Fibroblast of lung (primary cell): ENCODE measurements around the gene APOBEC4. TPM values are rescaled to one million over a fixed set of nuclear protein-coding genes. Genes with fewer than 3 reads are reported as not detected.
"Not testable (repeated sequence)": the region's sequence is repeated elsewhere in the genome, so short reads cannot be mapped to it uniquely, and the experiment has no call there.

Source experiments
- DNase-seq, 2 donors: peaks; one replicate each; pipeline versions ENCODE4 v3.0.0 to v3.0.0-alpha.2; 2010; ENCODE audit warnings: low read depth in 2 of 2
- H2AFZ ChIP-seq: 2 replicates; pipeline ENCODE4 v1.5.1; 2012; ENCODE audit warnings: low read length, control low read depth, inconsistent platforms
- H3K27ac ChIP-seq: 2 replicates; pipeline ENCODE4 v1.5.1; 2011; ENCODE audit warnings: low read length, control low read depth; ENCODE audit not compliant: insufficient read depth
- H3K27me3 ChIP-seq: 2 replicates; pipeline ENCODE4 v1.5.1; 2011; ENCODE audit warnings: mild to moderate bottlenecking, low read length; ENCODE audit not compliant: control insufficient read depth, insufficient read depth
- H3K36me3 ChIP-seq: 2 replicates; pipeline ENCODE4 v1.5.1; 2011; ENCODE audit warnings: low read length; ENCODE audit not compliant: control insufficient read depth, insufficient read depth
- H3K4me1 ChIP-seq: 2 replicates; pipeline ENCODE4 v1.5.1; 2011; ENCODE audit warnings: low read length; ENCODE audit not compliant: control insufficient read depth, insufficient read depth; ENCODE audit errors: extremely low read depth
- H3K4me2 ChIP-seq: 2 replicates; pipeline ENCODE4 v1.5.1; 2011; ENCODE audit warnings: low read length, control low read depth; ENCODE audit not compliant: insufficient read depth; ENCODE audit errors: extremely low read depth
- H3K4me3 ChIP-seq, 4 experiments: fragments of 200-600 bp in 1 of 4; sonication (generic) in 1 of 4; replicated peaks in 1 of 4; 2 replicates each; pipeline ENCODE4 v1.5.1; 2011 to 2016; ENCODE audit warnings: low read length in 4 of 4, low read depth in 3 of 4, mild to moderate bottlenecking in 3 of 4, control low read depth in 2 of 4, inconsistent platforms in 1 of 4, mixed read lengths in 1 of 4; ENCODE audit not compliant: insufficient read depth in 1 of 4; ENCODE audit errors: control extremely low read depth in 1 of 4
- H3K79me2 ChIP-seq: 2 replicates; pipeline ENCODE4 v1.5.1; 2012; ENCODE audit warnings: mild to moderate bottlenecking, low read length, inconsistent platforms; ENCODE audit not compliant: control insufficient read depth, insufficient read depth
- H3K9ac ChIP-seq: 2 replicates; pipeline ENCODE4 v1.5.1; 2011; ENCODE audit warnings: mild to moderate bottlenecking, low read length, control low read depth; ENCODE audit not compliant: insufficient read depth
- H3K9me3 ChIP-seq: 2 replicates; pipeline ENCODE4 v1.5.1; 2012; ENCODE audit warnings: low read depth, low read length; ENCODE audit not compliant: control insufficient read depth, insufficient read depth
- H4K20me1 ChIP-seq: 2 replicates; pipeline ENCODE4 v1.5.1; 2011; ENCODE audit warnings: low read length; ENCODE audit not compliant: control insufficient read depth, insufficient read depth; ENCODE audit errors: extremely low read depth
- EZH2 ChIP-seq: IDR thresholded peaks from 2 replicates; pipeline ENCODE4 v1.5.1; 2012; ENCODE audit warnings: low read length, control low read depth, mild to moderate bottlenecking; ENCODE audit errors: missing control alignments
- polyA plus RNA-seq, 2 donors: library from polyadenylated mRNA; depleted of rRNA in 1 of 2; stranded (reverse) in 1 of 2; unstranded in 1 of 2; fragments of >200 nt; gene quantifications; 2 replicates each; pipeline ENCODE4 v1.2.1, GENCODE V29; 2011 to 2012; ENCODE audit warnings: missing spikeins in 1 of 2
- total RNA-seq: library from RNA; depleted of rRNA; stranded (reverse); fragments of >200 nt; gene quantifications from 2 replicates; pipeline ENCODE4 v1.2.1, GENCODE V29; 2014
- TF ChIP-seq, protein P1 (sequence below), 2 donors: IDR thresholded peaks in 1 of 2; conservative IDR thresholded peaks in 1 of 2; 1 replicate in 1 of 2; 2 replicates in 1 of 2; pipeline ENCODE4 v1.5.1; 2011 to 2012; ENCODE audit warnings: low read length in 2 of 2, control low read depth in 1 of 2, inconsistent platforms in 1 of 2, low read depth in 1 of 2, mild to moderate bottlenecking in 1 of 2

The APOBEC4 gene
- total and polyA plus RNA-seq, 2 donors (not counting 1 experiment from before 2014, with no cell fraction given) = not detected

DNA sequence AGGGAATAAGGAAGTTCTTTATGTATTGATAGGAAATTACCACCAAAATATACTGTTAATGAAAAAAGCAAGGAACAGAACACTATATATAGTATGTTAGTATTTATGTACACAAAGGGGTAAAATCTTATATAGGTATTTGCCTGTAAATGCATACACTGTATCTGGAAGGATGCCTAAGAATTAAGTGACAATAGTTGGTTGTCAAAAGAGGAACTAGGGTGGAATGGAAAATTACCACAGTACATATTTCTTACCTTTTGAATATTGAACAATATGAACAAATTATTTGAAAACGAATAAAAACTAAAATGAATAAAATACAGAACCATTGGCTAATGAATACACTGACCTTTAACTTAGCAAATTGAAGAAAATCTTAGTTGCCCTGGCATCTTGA lies 31.1 kb downstream of the APOBEC4 start:
- H3K79me2 ChIP-seq = peaks cover 1% of the 10 kb centered on the region
- H3K36me3 ChIP-seq = peaks cover 2% of the 10 kb centered on the region
- no peak overlapping the region for H3K9ac ChIP-seq
- no peaks in the 10 kb centered on the region for H3K27me3 ChIP-seq
- no peak overlapping the region for H3K4me3 ChIP-seq
- no peaks in the 10 kb centered on the region for H4K20me1 ChIP-seq
- DNase-seq = no peak
- H3K27ac ChIP-seq = no peak overlapping the region
- no peak overlapping the region for H2AFZ ChIP-seq
- no peaks in the 10 kb centered on the region for H3K9me3 ChIP-seq
- no peak for TF ChIP-seq EZH2
- TF ChIP-seq, protein P1, sequence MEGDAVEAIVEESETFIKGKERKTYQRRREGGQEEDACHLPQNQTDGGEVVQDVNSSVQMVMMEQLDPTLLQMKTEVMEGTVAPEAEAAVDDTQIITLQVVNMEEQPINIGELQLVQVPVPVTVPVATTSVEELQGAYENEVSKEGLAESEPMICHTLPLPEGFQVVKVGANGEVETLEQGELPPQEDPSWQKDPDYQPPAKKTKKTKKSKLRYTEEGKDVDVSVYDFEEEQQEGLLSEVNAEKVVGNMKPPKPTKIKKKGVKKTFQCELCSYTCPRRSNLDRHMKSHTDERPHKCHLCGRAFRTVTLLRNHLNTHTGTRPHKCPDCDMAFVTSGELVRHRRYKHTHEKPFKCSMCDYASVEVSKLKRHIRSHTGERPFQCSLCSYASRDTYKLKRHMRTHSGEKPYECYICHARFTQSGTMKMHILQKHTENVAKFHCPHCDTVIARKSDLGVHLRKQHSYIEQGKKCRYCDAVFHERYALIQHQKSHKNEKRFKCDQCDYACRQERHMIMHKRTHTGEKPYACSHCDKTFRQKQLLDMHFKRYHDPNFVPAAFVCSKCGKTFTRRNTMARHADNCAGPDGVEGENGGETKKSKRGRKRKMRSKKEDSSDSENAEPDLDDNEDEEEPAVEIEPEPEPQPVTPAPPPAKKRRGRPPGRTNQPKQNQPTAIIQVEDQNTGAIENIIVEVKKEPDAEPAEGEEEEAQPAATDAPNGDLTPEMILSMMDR (conservative IDR thresholded peaks at IDR 0.05 in 1 of 2, IDR thresholded peaks at IDR 0.05 in 1 of 2; ENCODE audit: low read depth in 1 of 2, low read length in 2 of 2) = no peak
- H3K4me2 ChIP-seq = no peak overlapping the region
- H3K4me1 ChIP-seq = no peaks in the 10 kb centered on the region

GRCh38 chr1:183620311-183620710 lies 32.8 kb downstream of the APOBEC4 start:
- Histone ChIP-seq H3K27me3 (no peaks in the 10 kb centered on the region), H4K20me1 (no peaks in the 10 kb centered on the region), H3K79me2 (no peaks in the 10 kb centered on the region), H3K9me3 (no peaks in the 10 kb centered on the region), H3K9ac (no peak overlapping the region), H3K27ac (no peak overlapping the region), H3K4me1 (no peaks in the 10 kb centered on the region), H2AFZ (no peak overlapping the region), H3K4me3 (no peak overlapping the region), H3K4me2 (no peak overlapping the region), H3K36me3 (no peaks in the 10 kb centered on the region)
- TF ChIP-seq EZH2 = no peak
- TF ChIP-seq, protein P1 (conservative IDR thresholded peaks at IDR 0.05 in 1 of 2, IDR thresholded peaks at IDR 0.05 in 1 of 2; ENCODE audit: low read depth in 1 of 2, low read length in 2 of 2) = no peak
- no peak for DNase-seq

DNA sequence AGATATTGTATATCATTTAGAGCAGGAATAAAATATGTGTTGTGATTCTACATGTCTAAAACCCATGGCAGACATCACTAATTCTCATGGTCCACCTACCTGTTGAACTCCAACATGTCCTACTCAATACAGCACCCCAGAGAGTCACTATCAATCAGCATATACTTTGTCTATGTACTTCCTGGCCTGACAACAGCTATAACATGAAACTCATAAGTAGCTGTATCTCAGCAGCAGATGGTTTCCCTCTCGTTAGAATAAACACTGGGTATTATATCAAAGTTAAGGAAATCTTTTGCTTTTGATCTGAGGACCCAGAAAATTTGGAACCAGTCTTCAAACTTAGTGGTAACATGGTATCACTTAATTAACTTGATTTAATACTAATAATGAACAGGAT lies 33.3 kb downstream of the APOBEC4 start:
- Histone ChIP-seq H3K9ac (no peak overlapping the region), H3K27me3 (no peaks in the 10 kb centered on the region), H3K9me3 (no peaks in the 10 kb centered on the region), H3K4me3 (no peak overlapping the region), H3K27ac (no peak overlapping the region), H3K36me3 (no peaks in the 10 kb centered on the region), H3K79me2 (no peaks in the 10 kb centered on the region), H3K4me1 (no peaks in the 10 kb centered on the region), H3K4me2 (no peak overlapping the region), H4K20me1 (no peaks in the 10 kb centered on the region), H2AFZ (no peak overlapping the region)
- TF ChIP-seq, protein P1 (conservative IDR thresholded peaks at IDR 0.05 in 1 of 2, IDR thresholded peaks at IDR 0.05 in 1 of 2; ENCODE audit: low read depth in 1 of 2, low read length in 2 of 2) = no peak
- no peak for TF ChIP-seq EZH2
- no peak for DNase-seq

DNA sequence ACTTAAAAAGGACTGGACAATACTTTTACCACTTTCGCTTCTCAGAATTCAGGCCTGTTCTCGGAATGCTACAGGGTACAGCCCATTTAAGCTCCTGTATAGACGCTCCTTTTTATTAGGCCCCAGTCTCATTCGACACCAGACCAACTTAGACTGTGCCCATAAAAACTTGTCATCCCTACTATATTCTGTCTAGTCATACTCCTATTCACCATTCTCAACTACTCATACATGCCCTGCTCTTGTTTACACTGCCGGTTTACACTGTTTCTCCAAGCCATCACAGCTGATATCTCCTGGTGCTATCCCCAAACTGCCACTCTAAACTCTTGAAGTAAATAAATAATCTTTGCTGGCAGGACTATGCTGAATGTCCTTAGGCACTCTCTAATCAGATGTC lies 34.9 kb downstream of the APOBEC4 start:
- not testable (repeated sequence) for H3K4me1 ChIP-seq, H2AFZ ChIP-seq, H3K4me2 ChIP-seq, H3K4me3 ChIP-seq, DNase-seq, H3K27ac ChIP-seq, H3K9ac ChIP-seq, H3K9me3 ChIP-seq, H4K20me1 ChIP-seq, H3K79me2 ChIP-seq, H3K27me3 ChIP-seq, H3K36me3 ChIP-seq

DNA sequence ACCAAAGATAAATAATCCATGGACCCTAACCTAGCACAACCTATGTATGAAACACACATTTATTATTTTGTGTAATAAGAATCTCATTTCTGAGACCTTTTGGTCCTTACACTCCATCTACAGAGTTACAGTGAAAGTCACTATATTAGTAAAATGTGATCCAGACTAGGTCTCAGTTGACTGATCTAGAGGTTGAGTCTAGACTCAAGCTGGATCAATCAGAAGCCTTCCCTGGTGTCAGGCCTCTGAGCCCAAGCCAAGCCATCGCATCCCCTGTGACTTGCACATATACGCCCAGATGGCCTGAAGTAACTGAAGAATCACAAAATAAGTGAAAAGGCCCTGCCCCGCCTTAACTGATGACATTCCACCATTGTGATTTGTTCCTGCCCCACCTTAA lies 40.1 kb downstream of the APOBEC4 start:
- H3K9me3 ChIP-seq, DNase-seq, H3K4me2 ChIP-seq, H2AFZ ChIP-seq, H3K27ac ChIP-seq, H4K20me1 ChIP-seq, H3K4me3 ChIP-seq, H3K79me2 ChIP-seq, H3K36me3 ChIP-seq, H3K27me3 ChIP-seq, H3K9ac ChIP-seq: not testable (repeated sequence)
- peaks cover 15% of the 10 kb centered on the region for H3K4me1 ChIP-seq
